IPS DF 6.9 (cell line): Measurements from ENCODE around the gene NSMF.
A peak's percentile ranks its signal among the peaks of the same experiment; 100 is the strongest.

Source experiments
- DNase-seq: peaks from one replicate; pipeline ENCODE4 v3.0.0-alpha.2; 2013; ENCODE audit warnings: low read depth, low spot score
- H3K27ac ChIP-seq: one replicate; pipeline ENCODE4 v1.5.1; 2013; ENCODE audit warnings: low read length, control low read depth
- H3K27me3 ChIP-seq: 2 replicates; pipeline ENCODE4 v1.6.1; 2013; ENCODE audit warnings: mild to moderate bottlenecking, low read length; ENCODE audit not compliant: control insufficient read depth, insufficient read depth
- H3K36me3 ChIP-seq: 2 replicates; pipeline ENCODE4 v1.6.1; 2013; ENCODE audit warnings: low read length; ENCODE audit not compliant: control insufficient read depth, insufficient read depth
- H3K4me1 ChIP-seq: 2 replicates; pipeline ENCODE4 v1.6.1; 2013; ENCODE audit warnings: low read length; ENCODE audit not compliant: control insufficient read depth, insufficient read depth
- H3K4me3 ChIP-seq: 2 replicates; pipeline ENCODE4 v1.5.1; 2013; ENCODE audit warnings: mild to moderate bottlenecking, low read length
- H3K9me3 ChIP-seq: 2 replicates; pipeline ENCODE4 v1.6.1; 2013; ENCODE audit warnings: low read length, inconsistent platforms; ENCODE audit not compliant: control insufficient read depth, insufficient read depth
- WGBS: extraction: QIAGEN DNeasy Blood & Tissue Kit; methylation state at CpG from one replicate; pipeline ENCODE4 v1.1.7; 2013; ENCODE audit warnings: mixed read lengths, missing lambda C conversion rate; ENCODE audit not compliant: insufficient read length, insufficient coverage; 5-methylcytosine and 5-hydroxymethylcytosine counted together

NSMF gene

DNA sequence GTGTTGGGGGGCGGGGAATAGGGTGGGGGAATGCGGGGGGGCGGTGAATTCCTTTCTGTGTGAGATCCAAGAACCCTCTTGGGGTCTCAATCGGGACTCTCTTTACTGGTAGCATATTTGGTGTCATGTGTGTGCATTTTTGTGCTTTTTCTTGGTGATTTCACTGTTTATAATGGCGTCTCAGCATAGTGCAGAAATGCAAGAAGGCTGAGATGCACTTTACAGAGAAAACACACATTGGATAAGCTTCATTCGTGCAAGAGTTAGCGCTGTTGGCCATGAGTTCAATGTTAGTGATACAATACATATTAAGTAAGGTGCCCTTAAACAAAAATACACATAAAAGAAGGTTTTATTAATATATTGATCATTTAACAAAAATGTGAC lies 17.2 kb downstream of the NSMF start:
- DNase-seq, result no peak
- no peak overlapping the region for H3K27ac ChIP-seq
- no CpG with 5 or more reads among the region's 7 CpGs for WGBS
- peak overlapping the region; percentile 47; the same call in 1 of the 2 replicates for H3K4me3 ChIP-seq
- no peaks in the 10 kb centered on the region for H3K36me3 ChIP-seq
- no peaks in the 10 kb centered on the region for H3K4me1 ChIP-seq
- H3K9me3 ChIP-seq, result no peaks in the 10 kb centered on the region
- no peaks in the 10 kb centered on the region for H3K27me3 ChIP-seq

DNA sequence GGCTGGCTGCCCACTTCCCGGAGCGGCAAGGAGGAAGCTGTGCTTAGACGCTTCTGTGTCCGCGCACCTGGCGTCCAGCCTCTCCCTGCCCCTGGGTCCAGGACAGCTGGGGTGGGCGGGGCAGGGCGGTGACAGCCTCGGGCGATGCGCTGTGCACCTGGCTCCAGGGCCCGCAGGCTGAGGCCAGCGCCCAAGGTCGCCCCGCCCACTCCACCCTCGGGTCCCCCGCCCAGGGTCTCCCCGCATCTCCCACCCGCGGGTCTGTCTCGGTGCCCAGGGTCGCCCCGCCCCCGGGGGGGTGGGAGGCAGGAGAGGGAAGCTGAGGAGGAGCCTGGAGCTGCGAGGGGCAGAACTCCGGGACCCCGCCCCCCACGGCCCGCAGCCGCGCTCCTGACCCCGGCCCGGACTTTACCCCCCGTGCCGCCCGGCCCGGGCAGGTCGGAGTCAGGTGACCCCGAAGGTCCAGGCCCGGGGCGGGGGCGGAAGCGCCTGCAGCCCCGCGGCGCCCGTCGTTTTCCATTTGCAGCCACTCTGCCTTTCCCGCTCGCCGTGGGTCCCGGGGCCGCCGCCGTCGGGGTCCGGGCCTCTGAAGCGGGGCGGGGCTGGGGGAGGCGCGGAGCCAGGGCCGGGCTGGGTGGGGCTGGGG lies 17.7 kb downstream of the NSMF start, which contains the start of gene ENTPD8:
TSS of gene ENTPD8 (minus strand) at position 69 of the 646 bp plus-strand sequence. CDS start 3,072 bp downstream, outside the sequence.
- Histone ChIP-seq H3K27ac (no peak within 1 kb of the TSS), H3K4me3 (peak within 1 kb of the TSS; percentile 47), H3K36me3 (no peaks in the 10 kb centered on the region), H3K4me1 (no peaks in the 10 kb centered on the region), H3K9me3 (no peaks in the 10 kb centered on the region), H3K27me3 (no peaks in the 10 kb centered on the region)
- peak; percentile 74 for DNase-seq
- WGBS, result no CpG with 5 or more reads among the region's 62 CpGs

DNA sequence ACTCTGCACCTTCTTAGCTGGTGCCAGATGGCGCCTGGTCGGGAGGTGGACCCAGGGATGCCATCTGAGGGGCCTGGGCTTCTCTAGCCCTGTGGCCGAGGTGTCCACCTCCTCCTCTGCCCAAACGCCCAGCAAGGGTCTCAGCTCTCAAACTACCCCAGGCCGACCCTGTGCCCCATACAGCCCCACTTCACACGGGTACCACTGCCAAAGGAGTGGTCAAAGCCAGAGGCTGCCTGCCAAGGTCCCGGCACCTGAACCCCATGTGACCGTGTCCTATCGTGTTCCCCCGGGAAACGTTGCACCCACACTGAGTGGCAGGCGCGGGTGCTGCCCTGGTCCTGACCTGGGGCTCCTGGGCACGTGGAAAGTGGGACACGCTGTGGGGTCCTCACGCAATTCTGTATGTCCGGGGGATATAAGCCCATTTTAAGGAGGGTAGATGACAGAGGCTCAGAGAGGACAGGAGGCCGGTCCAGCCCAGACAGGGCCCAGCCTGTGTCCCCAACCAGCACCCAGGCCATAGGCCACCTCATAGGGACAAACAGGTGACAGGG lies 19.9 kb downstream of the NSMF start:
- DNase-seq, result no peak
- no peaks in the 10 kb centered on the region for H3K9me3 ChIP-seq
- H3K27me3 ChIP-seq, result no peaks in the 10 kb centered on the region
- no peaks in the 10 kb centered on the region for H3K36me3 ChIP-seq
- no peaks in the 10 kb centered on the region; the same call in 1 of the 2 replicates for H3K4me1 ChIP-seq
- no peak overlapping the region for H3K27ac ChIP-seq
- WGBS, result no CpG with 5 or more reads among the region's 18 CpGs
- H3K4me3 ChIP-seq, result no peak overlapping the region

DNA sequence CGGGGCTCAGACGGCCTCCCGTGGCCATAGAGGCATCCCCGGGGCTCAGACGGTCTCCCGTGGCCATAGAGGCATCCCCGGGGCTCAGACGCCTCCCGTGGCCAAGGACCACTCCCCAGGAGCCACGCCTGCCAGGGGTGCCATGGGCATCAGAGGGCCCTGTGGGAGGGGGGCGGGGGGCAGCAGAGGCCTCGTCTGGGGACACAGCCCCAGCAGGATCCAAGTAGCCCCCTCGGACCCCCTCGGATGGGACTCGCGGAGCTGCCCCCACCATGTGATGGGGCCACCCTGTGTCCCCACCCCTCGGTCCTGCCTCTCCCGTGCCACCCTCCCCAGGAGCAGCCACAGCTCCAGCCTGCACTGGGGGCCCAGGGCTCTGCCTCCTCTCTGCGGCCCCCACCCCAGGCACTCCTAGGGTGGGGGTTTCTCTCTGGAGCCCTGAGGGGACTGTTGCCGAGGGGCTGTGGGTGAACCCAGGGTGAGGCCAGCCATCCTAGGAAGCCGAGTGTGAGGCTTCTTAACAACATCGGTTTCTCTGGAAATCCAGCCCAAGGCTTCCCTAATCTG lies 20.5 kb downstream of the NSMF start:
- no peak for DNase-seq
- no peaks in the 10 kb centered on the region; the same call in 1 of the 2 replicates for H3K4me1 ChIP-seq
- H3K27ac ChIP-seq, result no peak overlapping the region
- H3K27me3 ChIP-seq, result no peaks in the 10 kb centered on the region
- H3K36me3 ChIP-seq, result no peaks in the 10 kb centered on the region
- H3K4me3 ChIP-seq, result no peak overlapping the region
- no CpG with 5 or more reads among the region's 22 CpGs for WGBS
- no peaks in the 10 kb centered on the region for H3K9me3 ChIP-seq

DNA sequence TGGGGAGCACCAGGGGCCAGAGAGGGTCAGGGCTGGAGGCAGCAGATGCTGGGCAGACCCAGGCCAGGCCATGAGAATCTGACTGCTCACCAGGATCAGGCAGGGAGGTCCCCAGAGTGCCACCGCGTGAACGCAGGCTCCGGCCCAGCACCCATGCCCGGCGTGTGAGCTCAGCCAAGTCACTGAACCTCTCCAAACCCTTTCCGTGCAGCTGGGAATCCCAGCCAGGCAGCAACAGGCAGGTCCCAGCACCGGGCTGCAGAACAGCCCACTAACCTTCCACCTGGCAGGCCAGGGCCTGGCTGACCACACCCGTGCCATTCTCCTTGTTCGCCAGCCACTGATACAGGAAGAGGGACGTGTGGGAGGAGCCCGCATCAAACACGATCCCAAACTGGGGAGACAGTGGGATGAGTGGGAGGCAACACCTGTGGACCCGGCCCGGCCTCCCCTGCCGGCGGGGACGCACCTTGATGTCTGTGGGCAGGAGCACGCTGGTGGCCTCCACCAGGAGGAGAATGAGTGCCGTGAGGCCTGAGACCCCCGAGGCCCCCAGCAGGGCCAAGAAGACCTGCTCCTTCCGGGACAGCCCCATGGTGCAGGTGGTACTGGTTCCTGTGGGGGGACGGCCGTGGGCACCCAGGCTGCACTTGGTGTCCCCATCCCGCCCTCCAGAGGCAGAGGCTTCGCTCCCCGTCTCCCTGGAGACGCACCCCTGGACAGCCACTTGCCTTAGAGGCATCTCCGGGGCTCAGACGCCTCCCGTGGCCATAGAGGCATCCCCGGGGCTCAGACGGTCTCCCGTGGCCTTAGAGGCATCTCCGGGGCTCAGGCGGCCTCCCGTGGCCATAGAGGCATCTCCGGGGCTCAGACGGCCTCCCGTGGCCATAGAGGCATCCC lies 21.2 kb downstream of the NSMF start:
- Histone ChIP-seq H3K36me3 (no peaks in the 10 kb centered on the region), H3K4me3 (no peak overlapping the region), H3K9me3 (no peaks in the 10 kb centered on the region), H3K27me3 (no peaks in the 10 kb centered on the region), H3K27ac (no peak overlapping the region), H3K4me1 (no peaks in the 10 kb centered on the region; the same call in 1 of the 2 replicates)
- no peak for DNase-seq
- WGBS, result no CpG with 5 or more reads among the region's 40 CpGs

DNA sequence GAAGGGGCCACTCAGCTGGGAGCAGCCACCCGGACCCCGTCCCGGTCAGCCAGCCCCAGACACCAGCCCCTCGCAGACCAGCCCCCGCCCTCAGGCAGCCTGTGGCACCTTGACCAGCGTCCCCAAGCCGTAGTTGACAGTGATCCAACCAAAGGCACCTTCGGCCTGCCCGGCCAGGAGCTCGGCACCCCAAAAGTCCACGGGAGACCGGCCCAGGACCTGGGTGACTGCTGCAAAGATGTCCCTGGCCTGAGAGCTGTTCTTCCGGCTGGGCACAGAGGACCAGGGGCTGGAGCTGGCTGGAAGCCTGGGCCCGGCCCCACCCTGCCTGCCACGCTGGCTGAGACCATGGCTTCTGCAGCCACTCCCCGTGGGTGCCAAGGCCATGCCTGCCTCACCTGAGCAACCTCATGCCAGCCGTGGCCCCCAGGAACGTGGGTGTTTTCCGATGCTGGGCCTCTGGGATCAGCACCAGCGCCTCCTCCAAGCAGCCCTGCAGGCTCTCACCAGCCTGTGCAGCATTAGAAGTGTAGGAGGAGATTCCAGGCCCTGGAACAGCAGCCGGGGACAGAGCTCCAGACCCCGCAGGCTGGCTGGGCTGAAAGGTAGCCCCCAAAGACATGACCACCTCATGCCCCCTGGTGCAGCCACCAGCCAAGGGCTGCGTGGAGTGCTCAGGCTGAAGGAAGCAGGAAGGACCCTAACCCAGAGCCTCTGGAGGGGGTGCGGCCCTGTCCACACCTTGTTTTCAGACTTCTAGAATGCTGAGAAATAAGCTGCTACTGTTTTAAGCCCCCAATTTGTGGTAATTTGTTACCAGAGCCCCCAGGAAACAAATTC lies 22.2 kb downstream of the NSMF start:
- Histone ChIP-seq H3K27me3 (no peaks in the 10 kb centered on the region), H3K4me1 (no peaks in the 10 kb centered on the region; the same call in 1 of the 2 replicates), H3K4me3 (no peak overlapping the region), H3K27ac (no peak overlapping the region), H3K9me3 (no peaks in the 10 kb centered on the region), H3K36me3 (no peaks in the 10 kb centered on the region)
- WGBS, result no CpG with 5 or more reads among the region's 24 CpGs
- DNase-seq, result no peak

- no peak for DNase-seq
- no peak overlapping the region for H3K27ac ChIP-seq
- no CpG with 5 or more reads among the region's 42 CpGs for WGBS
- no peaks in the 10 kb centered on the region for H3K27me3 ChIP-seq
- no peaks in the 10 kb centered on the region for H3K36me3 ChIP-seq
- H3K4me3 ChIP-seq, result no peak overlapping the region
- H3K9me3 ChIP-seq, result no peaks in the 10 kb centered on the region
- H3K4me1 ChIP-seq, result no peaks in the 10 kb centered on the region; the same call in 1 of the 2 replicates
Measured at GRCh38 chr9:137435980-137436760, 23.0 kb downstream of the NSMF start.

DNA sequence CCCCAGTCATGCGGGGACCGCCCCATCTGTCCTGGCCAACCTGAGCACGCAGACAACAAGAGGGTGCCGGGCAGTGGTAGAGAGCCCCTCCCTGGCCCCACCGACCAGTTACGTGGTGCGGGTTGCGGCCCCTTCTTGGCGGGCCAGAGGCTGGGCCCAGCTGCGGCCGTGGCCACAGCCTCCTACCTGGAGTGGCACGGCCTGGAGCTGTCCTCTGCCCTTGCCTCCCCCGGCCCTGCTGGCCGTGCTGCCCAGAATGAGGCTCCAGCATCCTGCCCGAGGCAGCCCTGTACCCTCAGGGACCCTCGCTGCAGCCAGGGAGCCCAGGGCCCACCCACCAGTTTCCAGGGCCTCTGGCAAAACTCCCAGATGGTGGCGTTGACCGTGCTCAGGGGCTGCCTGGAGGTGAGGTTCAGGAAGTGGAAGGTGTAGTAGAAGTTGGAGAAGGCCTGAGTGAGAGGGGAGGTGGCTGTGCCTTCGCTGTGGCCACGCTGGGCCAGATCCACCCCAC lies 23.7 kb downstream of the NSMF start:
- no peak overlapping the region for H3K4me3 ChIP-seq
- WGBS, result no CpG with 5 or more reads among the region's 20 CpGs

More for the DNA sequence above, 23.7 kb downstream of the NSMF start:
- Histone ChIP-seq H3K9me3 (no peaks in the 10 kb centered on the region), H3K27me3 (no peaks in the 10 kb centered on the region), H3K27ac (no peak overlapping the region), H3K36me3 (no peaks in the 10 kb centered on the region), H3K4me1 (no peaks in the 10 kb centered on the region; the same call in 1 of the 2 replicates)
- no peak for DNase-seq
